ENCODE results near the gene EIPR1.
A peak's percentile ranks its signal among the peaks of the same experiment; 100 is the strongest.

The EIPR1 gene

GRCh38 chr2:3170792-3171455 lies 206.7 kb downstream of the EIPR1 start:
- H3K36me3 ChIP-seq = no peaks in the 10 kb centered on the region; the same call in 1 of the 2 replicates
- H3K4me3 ChIP-seq (ENCODE audit: low read depth, low read length) = no peak overlapping the region
- TF ChIP-seq, protein P1, sequence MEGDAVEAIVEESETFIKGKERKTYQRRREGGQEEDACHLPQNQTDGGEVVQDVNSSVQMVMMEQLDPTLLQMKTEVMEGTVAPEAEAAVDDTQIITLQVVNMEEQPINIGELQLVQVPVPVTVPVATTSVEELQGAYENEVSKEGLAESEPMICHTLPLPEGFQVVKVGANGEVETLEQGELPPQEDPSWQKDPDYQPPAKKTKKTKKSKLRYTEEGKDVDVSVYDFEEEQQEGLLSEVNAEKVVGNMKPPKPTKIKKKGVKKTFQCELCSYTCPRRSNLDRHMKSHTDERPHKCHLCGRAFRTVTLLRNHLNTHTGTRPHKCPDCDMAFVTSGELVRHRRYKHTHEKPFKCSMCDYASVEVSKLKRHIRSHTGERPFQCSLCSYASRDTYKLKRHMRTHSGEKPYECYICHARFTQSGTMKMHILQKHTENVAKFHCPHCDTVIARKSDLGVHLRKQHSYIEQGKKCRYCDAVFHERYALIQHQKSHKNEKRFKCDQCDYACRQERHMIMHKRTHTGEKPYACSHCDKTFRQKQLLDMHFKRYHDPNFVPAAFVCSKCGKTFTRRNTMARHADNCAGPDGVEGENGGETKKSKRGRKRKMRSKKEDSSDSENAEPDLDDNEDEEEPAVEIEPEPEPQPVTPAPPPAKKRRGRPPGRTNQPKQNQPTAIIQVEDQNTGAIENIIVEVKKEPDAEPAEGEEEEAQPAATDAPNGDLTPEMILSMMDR (IDR thresholded peaks at IDR 0.05; ENCODE audit: low read depth, low read length) = no peak
- DNase-seq = no peak
- no peak overlapping the region for H3K27ac ChIP-seq
- no peaks in the 10 kb centered on the region for H3K27me3 ChIP-seq (ENCODE audit: insufficient read depth, low read depth, severe bottlenecking)
- H3K9me3 ChIP-seq (ENCODE audit: severe bottlenecking) = no peaks in the 10 kb centered on the region

- Histone ChIP-seq H3K9me3 (ENCODE audit: severe bottlenecking) (peaks cover 2% of the 10 kb centered on the region), H3K27ac (peak overlapping the region; percentile 20), H3K4me3 (ENCODE audit: low read depth, low read length) (no peak overlapping the region), H3K27me3 (ENCODE audit: insufficient read depth, low read depth, severe bottlenecking) (no peaks in the 10 kb centered on the region), H3K36me3 (no peaks in the 10 kb centered on the region; the same call in 1 of the 2 replicates)
- DNase-seq = peak; percentile 62
- TF ChIP-seq, protein P1 (IDR thresholded peaks at IDR 0.05; ENCODE audit: low read depth, low read length) = no peak
Observed at GRCh38 chr2:3169106-3169870, 208.3 kb downstream of the EIPR1 start.

GRCh38 chr2:3168230-3168891 lies 209.3 kb downstream of the EIPR1 start:
- Histone ChIP-seq H3K36me3 (no peaks in the 10 kb centered on the region; the same call in 1 of the 2 replicates), H3K9me3 (ENCODE audit: severe bottlenecking) (peaks cover 12% of the 10 kb centered on the region), H3K27ac (0 out of 2 replicates have a peak overlapping the region, but pooled peaks have one; percentile 20), H3K4me3 (ENCODE audit: low read depth, low read length) (no peak overlapping the region), H3K27me3 (ENCODE audit: insufficient read depth, low read depth, severe bottlenecking) (no peaks in the 10 kb centered on the region)
- no peak for DNase-seq
- TF ChIP-seq, protein P1 (IDR thresholded peaks at IDR 0.05; ENCODE audit: low read depth, low read length) = no peak

- DNase-seq = no peak
- Histone ChIP-seq H3K27ac (no peak overlapping the region), H3K27me3 (ENCODE audit: insufficient read depth, low read depth, severe bottlenecking) (no peaks in the 10 kb centered on the region), H3K4me3 (ENCODE audit: low read depth, low read length) (no peak overlapping the region), H3K9me3 (ENCODE audit: severe bottlenecking) (peaks cover 14% of the 10 kb centered on the region), H3K36me3 (no peaks in the 10 kb centered on the region)
- TF ChIP-seq, protein P1 (IDR thresholded peaks at IDR 0.05; ENCODE audit: low read depth, low read length) = no peak
Observed at GRCh38 chr2:3163401-3163800, 214.2 kb downstream of the EIPR1 start.

GRCh38 chr2:3162442-3163077 lies 215.1 kb downstream of the EIPR1 start:
- H3K27ac ChIP-seq = no peak overlapping the region
- peaks cover 14% of the 10 kb centered on the region for H3K9me3 ChIP-seq (ENCODE audit: severe bottlenecking)

More at GRCh38 chr2:3162442-3163077, 215.1 kb downstream of the EIPR1 start:
- no peaks in the 10 kb centered on the region for H3K27me3 ChIP-seq (ENCODE audit: insufficient read depth, low read depth, severe bottlenecking)
- TF ChIP-seq, protein P1 (IDR thresholded peaks at IDR 0.05; ENCODE audit: low read depth, low read length) = no peak
- H3K36me3 ChIP-seq = no peaks in the 10 kb centered on the region
- peak; percentile 61 for DNase-seq
- no peak overlapping the region for H3K4me3 ChIP-seq (ENCODE audit: low read depth, low read length)

Data from WERI-Rb-1 (cell line).